GM13977 (cell line): ENCODE data around the gene CCNL2.
A peak's percentile ranks its signal among the peaks of the same experiment; 100 is the strongest.
"Not testable (repeated sequence)": the region's sequence is repeated elsewhere in the genome, so short reads cannot be mapped to it uniquely, and the experiment has no call there.

Experiments
- DNase-seq: peaks from one replicate; pipeline ENCODE4 v3.0.0; 2012; ENCODE audit warnings: low spot score
- in situ Hi-C: fragments of 300-500 bp; cut with MboI; formaldehyde crosslinking; loops from one replicate; pipeline ENCODE4 v1.12.0; 2022; ENCODE audit warnings: low sequenced_read_pairs, low pct_unique_long_range_greater_than_20kb, mixed read lengths, inconsistent platforms; ENCODE audit not compliant: unreplicated experiment
- TF ChIP-seq, protein P1 (sequence below): IDR thresholded peaks from 2 replicates; pipeline ENCODE4 v1.5.1; 2012; ENCODE audit warnings: mild to moderate bottlenecking, control low read depth; ENCODE audit not compliant: insufficient read depth; ENCODE audit errors: extremely low read depth, missing control alignments

CCNL2 gene

DNA sequence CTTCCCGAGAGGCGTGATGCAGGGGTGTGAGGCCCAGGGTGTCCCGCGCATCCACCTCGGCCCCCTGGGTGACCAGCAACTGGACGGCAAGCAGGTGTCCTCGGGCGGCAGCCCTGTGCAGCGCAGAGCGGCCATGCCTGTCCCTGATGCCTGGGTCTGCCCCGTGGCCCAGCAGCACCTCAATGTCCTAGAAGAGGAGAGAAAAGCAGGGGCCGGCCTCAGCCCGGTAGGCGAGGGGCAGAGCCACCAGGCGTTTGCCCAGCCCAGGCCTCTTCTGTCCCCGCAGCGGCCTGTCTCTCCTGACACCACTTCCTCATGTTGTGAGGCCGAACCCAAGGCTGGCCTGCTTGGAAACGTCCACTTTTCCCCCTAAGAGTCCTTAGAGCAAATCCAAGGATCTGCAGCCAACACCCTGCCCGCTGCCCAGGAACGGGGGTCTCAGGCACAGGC lies 20.3 kb upstream of the CCNL2 start:
- in situ Hi-C loops, result no loop called here
- peak; percentile 27 for DNase-seq
- TF ChIP-seq, protein P1, sequence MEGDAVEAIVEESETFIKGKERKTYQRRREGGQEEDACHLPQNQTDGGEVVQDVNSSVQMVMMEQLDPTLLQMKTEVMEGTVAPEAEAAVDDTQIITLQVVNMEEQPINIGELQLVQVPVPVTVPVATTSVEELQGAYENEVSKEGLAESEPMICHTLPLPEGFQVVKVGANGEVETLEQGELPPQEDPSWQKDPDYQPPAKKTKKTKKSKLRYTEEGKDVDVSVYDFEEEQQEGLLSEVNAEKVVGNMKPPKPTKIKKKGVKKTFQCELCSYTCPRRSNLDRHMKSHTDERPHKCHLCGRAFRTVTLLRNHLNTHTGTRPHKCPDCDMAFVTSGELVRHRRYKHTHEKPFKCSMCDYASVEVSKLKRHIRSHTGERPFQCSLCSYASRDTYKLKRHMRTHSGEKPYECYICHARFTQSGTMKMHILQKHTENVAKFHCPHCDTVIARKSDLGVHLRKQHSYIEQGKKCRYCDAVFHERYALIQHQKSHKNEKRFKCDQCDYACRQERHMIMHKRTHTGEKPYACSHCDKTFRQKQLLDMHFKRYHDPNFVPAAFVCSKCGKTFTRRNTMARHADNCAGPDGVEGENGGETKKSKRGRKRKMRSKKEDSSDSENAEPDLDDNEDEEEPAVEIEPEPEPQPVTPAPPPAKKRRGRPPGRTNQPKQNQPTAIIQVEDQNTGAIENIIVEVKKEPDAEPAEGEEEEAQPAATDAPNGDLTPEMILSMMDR, result no peak

- in situ Hi-C loops, result no loop called here
Observed at GRCh38 chr1:1418464-1419362, 19.6 kb upstream of the CCNL2 start.

DNA sequence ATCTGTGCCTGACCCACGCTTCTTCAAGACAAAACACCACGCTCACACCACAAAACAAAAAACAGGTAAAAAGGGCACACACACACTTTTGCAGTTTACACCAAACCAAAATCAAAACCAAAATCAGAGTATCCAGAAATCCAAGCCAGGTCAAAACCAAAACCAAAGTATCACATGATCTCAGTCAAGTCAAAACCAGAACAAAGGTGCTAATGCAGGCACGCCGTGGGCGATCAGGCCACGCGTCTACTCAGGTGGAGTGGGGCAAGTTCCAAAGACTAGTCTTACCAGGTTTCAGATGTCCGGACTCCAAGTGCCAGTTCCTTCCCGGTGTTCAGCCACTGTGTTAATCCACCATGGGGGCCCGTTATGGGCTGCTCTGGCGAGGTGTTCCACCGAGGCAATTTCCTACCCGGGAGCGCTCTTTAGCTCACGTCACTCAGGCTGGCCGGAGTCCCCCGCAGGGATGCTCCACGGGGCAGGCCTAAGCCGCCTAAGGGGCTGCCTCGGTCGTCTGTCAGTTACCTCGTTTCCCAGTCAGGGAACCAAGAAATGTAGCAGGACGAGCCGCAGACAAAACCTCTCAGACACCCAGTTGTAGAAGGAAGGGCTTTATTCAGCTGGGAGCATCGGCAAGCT lies 18.8 kb upstream of the CCNL2 start:
- peak; percentile 57 for DNase-seq
- in situ Hi-C loops, result not testable (repeated sequence)

More at GRCh38 chr1:1418464-1419362, 19.6 kb upstream of the CCNL2 start:
- TF ChIP-seq, protein P1, result no peak
- DNase-seq, result peak; percentile 42

DNA sequence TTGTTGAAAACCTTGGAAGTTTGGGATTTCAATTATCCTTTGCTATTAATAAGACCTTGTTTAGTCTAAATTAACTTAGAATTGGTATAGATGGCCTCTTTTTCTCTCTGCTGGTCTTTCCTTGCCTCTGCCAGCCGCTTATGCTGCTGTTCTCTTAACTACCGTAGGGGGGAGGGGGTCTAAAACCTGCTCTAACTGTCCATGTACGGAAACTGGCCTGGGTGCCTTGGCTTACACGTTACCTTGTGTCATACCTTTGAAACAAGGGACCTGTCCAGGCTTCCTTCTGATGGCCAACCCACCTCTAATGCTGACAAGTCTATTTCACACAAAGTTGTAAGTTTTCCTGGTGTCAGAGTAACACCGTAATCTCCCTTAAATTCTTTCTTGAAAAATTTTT lies 18.3 kb upstream of the CCNL2 start:
- in situ Hi-C loops, DNase-seq: not testable (repeated sequence)

DNA sequence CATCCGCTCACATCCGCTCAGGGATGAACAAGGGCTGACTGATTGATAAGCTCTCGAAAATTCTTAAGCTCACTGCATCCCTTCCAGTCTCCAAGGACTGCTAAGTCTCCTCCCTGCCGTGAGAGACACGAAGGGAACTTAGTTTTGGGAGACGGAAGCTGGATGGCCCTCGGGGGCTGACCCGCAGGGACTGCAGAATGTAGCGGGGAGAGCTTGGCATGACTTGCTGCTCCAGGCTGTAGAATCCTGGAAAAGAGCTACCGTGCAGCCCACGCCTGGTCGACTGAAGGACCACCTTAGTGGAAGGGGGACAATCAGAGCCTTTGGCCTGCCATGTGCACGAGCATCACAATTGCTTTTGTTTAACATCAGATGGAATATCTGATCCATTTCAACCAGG lies 16.6 kb upstream of the CCNL2 start:
- TF ChIP-seq, protein P1, result no peak
- in situ Hi-C loops, result no loop called here

DNA sequence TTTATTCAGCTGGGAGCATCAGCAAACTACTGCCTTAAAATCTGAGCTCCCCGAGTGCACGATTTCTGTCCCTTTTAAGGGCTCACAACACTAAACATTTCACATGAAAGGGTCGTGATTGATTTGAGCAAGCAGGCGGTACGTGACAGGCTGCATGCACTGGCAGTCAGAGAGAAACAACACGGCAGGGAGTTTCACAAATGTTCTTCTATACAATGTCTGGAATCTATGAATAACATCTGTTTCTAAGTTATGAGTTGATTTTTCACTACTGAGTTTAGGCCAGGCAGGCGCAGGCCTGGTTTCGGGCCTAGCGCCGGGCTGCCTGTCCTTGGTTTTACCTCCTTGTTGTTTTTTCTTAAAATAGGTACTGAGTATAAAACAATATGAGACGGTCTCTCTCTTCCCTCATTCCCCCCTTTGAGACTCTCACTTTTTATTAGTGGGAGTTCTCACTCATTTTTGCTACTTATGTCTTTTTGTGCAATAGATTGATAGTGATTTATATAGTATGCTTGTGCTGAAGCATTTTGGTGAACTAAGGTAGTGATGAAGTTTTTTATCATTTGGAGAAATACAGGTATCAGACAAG lies 13.3 kb upstream of the CCNL2 start:
- DNase-seq, in situ Hi-C loops: not testable (repeated sequence)

More for the DNA sequence above, 16.6 kb upstream of the CCNL2 start:
- no peak for DNase-seq

DNA sequence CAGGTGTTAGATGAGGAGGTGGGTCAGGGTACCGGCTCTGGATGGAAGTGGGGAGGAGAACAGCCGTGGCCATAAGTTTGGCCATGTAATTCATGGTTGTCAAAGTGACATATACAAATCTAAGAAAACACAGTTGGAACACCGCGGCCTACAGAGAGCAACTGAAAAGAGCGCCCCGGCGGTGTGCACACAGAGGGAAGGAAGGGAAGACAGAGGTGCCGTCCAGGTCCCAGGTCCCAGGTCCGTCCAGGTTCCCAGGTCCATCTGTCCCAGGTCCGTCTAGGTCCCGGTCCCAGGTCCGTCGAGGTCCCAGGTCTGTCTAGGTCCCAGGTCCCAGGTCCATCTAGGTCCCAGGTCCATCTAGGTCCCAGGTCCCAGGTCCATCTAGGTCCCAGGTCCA lies 12.5 kb upstream of the CCNL2 start:
- no peak for DNase-seq
- in situ Hi-C loops, result no loop called here
- TF ChIP-seq, protein P1, result no peak

GRCh38 chr1:1410238-1410637 lies 11.1 kb upstream of the CCNL2 start:
- DNase-seq, in situ Hi-C loops: not testable (repeated sequence)
